Neural cell (in vitro differentiated cells): ENCODE measurements around the gene INSYN2B. TPM values are rescaled to one million over a fixed set of nuclear protein-coding genes. Genes with fewer than 3 reads are reported as not detected.

Experiments used
- H2AFZ ChIP-seq: fragments of 200-600, 300-800 bp; sonication (generic), shearing (Covaris generic); 2 replicates; pipeline ENCODE4 v1.6.0; 2014; ENCODE audit warnings: low read depth, mild to moderate bottlenecking, antibody characterized with exemption, low read length, moderate library complexity
- H3F3A ChIP-seq: fragments of 200-600 bp; shearing (Covaris generic); 2 replicates; pipeline ENCODE4 v1.6.1; 2016; ENCODE audit warnings: mild to moderate bottlenecking, moderate library complexity, mixed read lengths, antibody characterized with exemption, low read length; ENCODE audit not compliant: insufficient read depth, poor library complexity, severe bottlenecking
- H3K27ac ChIP-seq: fragments of 200-600, 300-800 bp; sonication (generic), shearing (Covaris generic); 2 replicates; pipeline ENCODE4 v1.5.1; 2014; ENCODE audit warnings: mild to moderate bottlenecking, low read length, moderate library complexity
- H3K27me3 ChIP-seq: fragments of 300-800, 200-600 bp; sonication (generic), shearing (Covaris generic); 2 replicates; pipeline ENCODE4 v1.6.0; 2014; ENCODE audit warnings: mild to moderate bottlenecking, low read depth, low read length, moderate library complexity; ENCODE audit not compliant: insufficient read depth
- H3K36me3 ChIP-seq: fragments of 300-800, 200-600 bp; sonication (generic), shearing (Covaris generic); 2 replicates; pipeline ENCODE4 v1.5.1; 2014; ENCODE audit warnings: mild to moderate bottlenecking, antibody characterized with exemption, low read length, moderate library complexity; ENCODE audit not compliant: insufficient read depth
- H3K4me2 ChIP-seq: fragments of 300-800, 200-600 bp; sonication (generic), shearing (Covaris generic); 2 replicates; pipeline ENCODE4 v1.6.0; 2014; ENCODE audit warnings: mild to moderate bottlenecking, low read length
- H3K4me3 ChIP-seq: fragments of 300-800, 200-600 bp; sonication (generic), shearing (Covaris generic); 2 replicates; pipeline ENCODE4 v1.5.1; 2014; ENCODE audit warnings: mild to moderate bottlenecking, low read length, moderate library complexity
- H3K79me2 ChIP-seq: fragments of 200-600 bp; shearing (Covaris generic); replicated peaks from 2 replicates; pipeline ENCODE4 v1.6.0; 2014; ENCODE audit warnings: mild to moderate bottlenecking, low read length, moderate library complexity; ENCODE audit not compliant: insufficient read depth
- H3K9ac ChIP-seq: fragments of 300-800, 200-600 bp; sonication (generic), shearing (Covaris generic); 2 replicates; pipeline ENCODE4 v1.6.1; 2016; ENCODE audit warnings: mild to moderate bottlenecking, low read length, mixed read lengths
- H3K9me2 ChIP-seq: fragments of 200-600 bp; shearing (Covaris generic); 2 replicates; pipeline ENCODE4 v1.6.1; 2016; ENCODE audit warnings: mild to moderate bottlenecking, low read length, mixed read lengths; ENCODE audit not compliant: insufficient read depth
- H3K9me3 ChIP-seq: fragments of 200-600, 300-800 bp; sonication (generic), shearing (Covaris generic); 2 replicates; pipeline ENCODE4 v1.6.1; 2016; ENCODE audit warnings: mild to moderate bottlenecking, mixed run types, low read length, moderate library complexity, mixed read lengths
- H4K20me1 ChIP-seq: fragments of 200-600 bp; shearing (Covaris generic); 2 replicates; pipeline ENCODE4 v1.6.1; 2016; ENCODE audit warnings: mild to moderate bottlenecking, mixed run types; ENCODE audit not compliant: insufficient read depth
- CTCF ChIP-seq: fragments of 450-650 bp; IDR thresholded peaks from 2 replicates; pipeline ENCODE4 v1.5.1; 2014; ENCODE audit warnings: antibody characterized with exemption, mild to moderate bottlenecking, moderate library complexity; ENCODE audit not compliant: poor library complexity, severe bottlenecking
- EP300 ChIP-seq: fragments of 450-650 bp; conservative IDR thresholded peaks from 2 replicates; pipeline ENCODE4 v1.6.1; 2014; ENCODE audit warnings: antibody characterized with exemption, mild to moderate bottlenecking, moderate library complexity; ENCODE audit not compliant: poor library complexity, severe bottlenecking
- EZH2 ChIP-seq: fragments of 200-600, 300-800 bp; shearing (Covaris generic), sonication (generic); IDR thresholded peaks from 2 replicates; pipeline ENCODE4 v1.6.1; 2014; ENCODE audit warnings: antibody characterized with exemption, low read length, borderline replicate concordance, mild to moderate bottlenecking; ENCODE audit not compliant: insufficient read depth, poor library complexity, severe bottlenecking
- MXI1 ChIP-seq: fragments of 450-650 bp; conservative IDR thresholded peaks from 2 replicates; pipeline ENCODE4 v1.6.1; 2014; ENCODE audit warnings: antibody characterized with exemption, mild to moderate bottlenecking; ENCODE audit not compliant: poor library complexity, severe bottlenecking
- POLR2AphosphoS5 ChIP-seq: IDR thresholded peaks from 2 replicates; pipeline ENCODE4 v1.6.1; 2012
- RAD21 ChIP-seq: fragments of 450-650 bp; conservative IDR thresholded peaks from 2 replicates; pipeline ENCODE4 v1.6.1; 2014; ENCODE audit warnings: antibody characterized with exemption, mild to moderate bottlenecking, moderate library complexity
- REST ChIP-seq: IDR thresholded peaks from 2 replicates; pipeline ENCODE4 v1.6.1; 2012; ENCODE audit warnings: borderline replicate concordance
- SMC3 ChIP-seq: fragments of 450-650 bp; conservative IDR thresholded peaks from 2 replicates; pipeline ENCODE4 v1.6.1; 2014; ENCODE audit warnings: antibody characterized with exemption, mild to moderate bottlenecking, moderate library complexity; ENCODE audit not compliant: poor library complexity
- TAF1 ChIP-seq: IDR thresholded peaks from 2 replicates; pipeline ENCODE4 v1.6.1; 2012; ENCODE audit warnings: low read depth
- polyA plus RNA-seq: library from polyadenylated mRNA; depleted of rRNA; stranded (reverse); fragments of >200 nt; gene quantifications from 2 replicates; pipeline ENCODE4 v1.2.3, GENCODE V29; 2014

INSYN2B gene
- polyA plus RNA-seq, 1 donor from 2014 or later: 0.37 TPM

GRCh38 chr5:169874621-169875020, 105.7 kb downstream of the INSYN2B start:
- Histone ChIP-seq H3K9ac (no peak overlapping the region), H4K20me1 (no peaks in the 10 kb centered on the region), H3K9me2 (no peaks in the 10 kb centered on the region), H3F3A (no peaks in the 10 kb centered on the region), H3K9me3 (no peaks in the 10 kb centered on the region), H3K27ac (no peak overlapping the region), H2AFZ (no peak overlapping the region), H3K4me3 (no peak overlapping the region), H3K36me3 (no peaks in the 10 kb centered on the region), H3K27me3 (no peaks in the 10 kb centered on the region), H3K79me2 (no peaks in the 10 kb centered on the region), H3K4me2 (no peak overlapping the region)
- TF ChIP-seq EZH2: no peak
- TF ChIP-seq EP300: no peak
- TF ChIP-seq POLR2AphosphoS5: no peak
- no peak for TF ChIP-seq REST
- no peak for TF ChIP-seq MXI1
- no peak for TF ChIP-seq TAF1
- no peak for TF ChIP-seq CTCF
- TF ChIP-seq RAD21: no peak

- H3K4me2 ChIP-seq: no peak overlapping the region
- no peak for TF ChIP-seq POLR2AphosphoS5
- no peak for TF ChIP-seq CTCF
- TF ChIP-seq TAF1: no peak
- no peak for TF ChIP-seq MXI1
- TF ChIP-seq RAD21: no peak
- no peak for TF ChIP-seq SMC3
- TF ChIP-seq REST: no peak
- TF ChIP-seq EP300: no peak
- TF ChIP-seq EZH2: no peak
- H3K9me2 ChIP-seq: no peaks in the 10 kb centered on the region
- no peak overlapping the region for H2AFZ ChIP-seq
- H3F3A ChIP-seq: no peaks in the 10 kb centered on the region
- H3K9me3 ChIP-seq: no peaks in the 10 kb centered on the region
- H3K27me3 ChIP-seq: no peaks in the 10 kb centered on the region
- no peaks in the 10 kb centered on the region for H3K36me3 ChIP-seq
- no peak overlapping the region for H3K27ac ChIP-seq
- H3K79me2 ChIP-seq: no peaks in the 10 kb centered on the region
- no peak overlapping the region for H3K4me3 ChIP-seq
- H4K20me1 ChIP-seq: no peaks in the 10 kb centered on the region
- H3K9ac ChIP-seq: no peak overlapping the region
Observed at GRCh38 chr5:169873642-169874041, 106.7 kb downstream of the INSYN2B start.
